NCI-H2171 treated with DMSO at 0.1 percent for 48 hours (cell line): Measurements from ENCODE around the gene VCX3A.
"Not testable (repeated sequence)": the region's sequence is repeated elsewhere in the genome, so short reads cannot be mapped to it uniquely, and the experiment has no call there.

Experiments used
- DNase-seq: peaks from one replicate; lab custom pipeline; 2025; lab: John Stamatoyannopoulos, UW

VCX3A gene

GRCh38 chrX:6535018-6535417 is at the start of gene VCX3A:
TSS of gene VCX3A (minus strand) at chrX:6535118. CDS start at chrX:6534497, 621 bp downstream.
- not testable (repeated sequence) for DNase-seq

GRCh38 chrX:6574762-6575161 is 39.8 kb upstream of the VCX3A start:
- DNase-seq: no peak

- DNase-seq: no peak
These were observed 33.1 kb upstream of the VCX3A start for GRCh38 chrX:6568031-6568430.

GRCh38 chrX:6558979-6559378 is 24.1 kb upstream of the VCX3A start:
- DNase-seq: no peak

- DNase-seq: no peak
These were observed 22.8 kb upstream of the VCX3A start for GRCh38 chrX:6557690-6558089.

GRCh38 chrX:6550999-6551398 is 16.1 kb upstream of the VCX3A start:
- DNase-seq: no peak

GRCh38 chrX:6545712-6546111 is 10.8 kb upstream of the VCX3A start:
- no peak for DNase-seq

- DNase-seq: no peak
These were observed 8.3 kb downstream of the VCX3A start for GRCh38 chrX:6526564-6527136.

GRCh38 chrX:6517376-6517775 is 17.5 kb downstream of the VCX3A start:
- no peak for DNase-seq

GRCh38 chrX:6506444-6506843 is 28.5 kb downstream of the VCX3A start:
- no peak for DNase-seq

GRCh38 chrX:6505960-6506359 is 29.0 kb downstream of the VCX3A start:
- no peak for DNase-seq

- DNase-seq: no peak
These were observed 34.2 kb downstream of the VCX3A start for GRCh38 chrX:6500719-6501118.

- DNase-seq: no peak
These were observed 36.6 kb downstream of the VCX3A start for GRCh38 chrX:6498324-6498723.
